Hypothalamus (tissue), 51 donors: ENCODE data around the gene KIF13A.
"Not testable (repeated sequence)": the region's sequence is repeated elsewhere in the genome, so short reads cannot be mapped to it uniquely, and the experiment has no call there.

Source experiments
- DNase-seq, 51 donors: peaks; one replicate each; lab custom pipeline; 2025; lab: John Stamatoyannopoulos, UW

KIF13A gene

DNA sequence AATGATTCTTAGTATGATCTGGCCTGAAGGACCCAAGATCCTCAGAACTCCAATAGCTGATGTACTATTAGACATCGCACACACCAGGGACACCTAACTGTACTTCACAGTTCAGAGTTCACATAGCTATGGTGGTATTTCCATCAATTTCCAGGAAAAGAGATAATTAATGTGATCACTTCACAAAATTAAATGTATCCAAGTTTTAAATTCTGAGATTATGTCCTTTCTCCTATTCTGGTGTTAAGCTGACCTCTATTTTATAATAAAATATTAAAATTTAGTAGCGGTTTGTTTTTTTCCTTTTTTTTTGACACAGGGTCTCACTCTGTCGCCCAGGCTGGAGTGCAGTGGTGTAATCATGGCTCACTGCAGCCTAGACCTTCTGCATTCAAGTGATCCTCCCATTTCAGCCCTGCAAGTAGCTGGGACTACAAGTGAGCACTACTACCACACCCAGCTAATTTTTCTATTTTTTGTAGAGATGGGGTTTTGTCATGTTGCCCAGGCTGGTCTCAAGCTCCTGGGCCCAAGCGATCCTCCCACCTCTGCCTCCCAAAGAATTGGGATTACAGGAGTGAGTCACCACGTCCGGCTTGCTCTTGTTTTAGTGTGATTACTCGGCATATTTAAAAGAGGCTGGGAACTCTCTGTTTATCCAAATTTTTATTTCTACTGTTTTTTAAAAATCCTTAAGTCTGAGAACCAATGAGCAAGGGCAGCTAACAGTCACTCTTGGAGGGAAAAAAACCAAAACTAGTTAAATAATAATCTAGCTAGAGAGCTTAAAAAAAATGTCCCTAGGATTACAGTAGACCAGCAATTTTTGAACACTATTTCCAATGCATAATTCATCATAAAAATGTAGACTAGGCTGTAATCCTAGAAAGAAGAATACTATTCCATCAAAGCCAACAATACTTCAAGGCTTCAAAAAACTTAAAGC is 16.0 kb downstream of the KIF13A start:
- no peak for DNase-seq

DNA sequence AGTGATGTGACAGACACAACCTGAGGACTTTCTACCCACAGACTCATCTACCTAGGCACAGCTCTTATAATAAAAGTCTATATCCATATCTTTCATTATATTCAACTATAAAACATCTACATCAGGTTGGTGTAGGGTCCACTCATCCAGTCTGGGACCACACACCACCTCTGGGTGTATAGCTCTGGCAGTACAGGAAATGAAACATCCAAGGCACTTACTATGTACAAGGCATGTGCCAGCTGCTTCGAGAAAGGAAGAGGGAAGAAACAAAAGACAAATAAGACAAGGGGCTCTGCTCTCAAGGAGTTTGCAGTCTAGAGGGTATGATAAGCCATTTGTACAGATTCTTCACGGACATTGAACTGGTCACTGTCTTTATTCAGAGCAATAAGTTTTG is 18.6 kb downstream of the KIF13A start:
- no peak for DNase-seq

DNA sequence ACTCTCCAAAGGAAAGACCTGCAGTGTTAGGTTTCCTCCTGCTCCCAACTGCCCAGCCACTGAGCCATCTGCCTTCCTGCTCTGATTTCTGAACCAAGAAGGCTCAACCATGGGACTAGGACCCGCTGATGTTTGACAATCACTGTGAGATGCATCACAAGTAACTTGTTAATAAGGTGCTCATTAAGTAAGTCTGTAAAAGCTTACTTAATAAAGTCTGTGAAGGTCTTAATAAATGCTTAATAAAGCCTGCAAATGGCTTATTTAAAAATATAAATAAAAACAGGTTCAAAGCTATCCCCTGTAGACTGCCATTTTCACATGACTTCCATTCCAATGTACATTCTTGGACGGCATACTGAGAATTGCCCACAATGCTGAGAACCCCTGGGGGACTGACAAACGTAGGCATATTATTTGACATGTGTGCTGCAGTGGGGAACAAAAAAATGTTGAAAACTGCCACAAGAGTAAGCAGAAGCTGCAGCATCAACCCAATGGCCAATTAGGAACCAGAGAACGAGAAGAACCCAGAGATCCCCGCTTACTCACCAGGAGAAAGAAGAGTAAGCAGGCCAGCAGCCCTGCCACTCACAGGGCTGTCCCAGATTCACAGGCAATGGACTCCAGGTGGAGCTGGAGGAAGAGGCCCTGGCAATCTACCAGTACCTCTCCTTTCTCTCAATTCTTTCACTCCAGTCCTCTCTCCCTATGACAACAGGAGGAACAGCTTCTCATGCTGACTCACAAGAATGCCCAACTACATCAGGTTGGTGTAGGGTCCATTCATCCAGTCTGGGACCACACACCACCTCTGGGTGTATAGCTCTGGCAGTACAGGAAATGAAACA is 19.5 kb downstream of the KIF13A start:
- no peak for DNase-seq

DNA sequence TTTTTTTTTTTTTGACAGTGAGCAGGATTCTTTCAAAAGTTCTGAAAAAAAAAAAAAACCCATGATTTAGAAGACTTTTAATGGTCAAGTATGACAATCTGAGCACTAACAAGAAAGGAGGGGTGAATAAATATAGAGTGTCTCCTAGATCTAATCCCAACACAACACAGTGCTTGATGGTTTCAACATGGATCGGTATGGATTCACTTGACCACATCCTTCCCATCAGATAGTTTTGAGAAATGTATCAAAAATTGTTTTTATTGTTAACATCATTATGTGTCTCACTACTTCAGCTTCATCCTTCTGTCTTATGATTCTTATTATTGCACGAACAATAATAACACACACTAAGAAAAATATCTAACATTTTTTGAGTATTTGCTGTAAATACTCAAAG is 21.0 kb downstream of the KIF13A start:
- no peak for DNase-seq

DNA sequence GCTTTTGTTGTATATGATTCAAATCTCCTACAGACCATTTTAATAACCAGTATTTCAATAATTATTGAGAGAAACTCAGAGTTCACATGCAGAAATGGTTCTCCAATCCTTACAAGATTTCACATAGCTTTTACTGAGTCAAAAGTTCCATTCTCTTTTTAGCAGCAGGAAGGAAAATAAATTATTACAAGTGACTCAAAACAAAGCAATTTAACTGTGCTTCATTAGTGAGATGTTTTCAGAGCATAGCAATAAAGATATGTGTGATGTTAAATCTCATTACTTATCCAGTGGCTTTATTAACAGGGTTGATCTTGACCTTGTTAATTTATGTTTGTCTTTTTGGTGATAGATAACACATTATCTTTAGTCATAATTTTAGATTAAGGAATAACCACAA is 22.0 kb downstream of the KIF13A start:
- no peak for DNase-seq

DNA sequence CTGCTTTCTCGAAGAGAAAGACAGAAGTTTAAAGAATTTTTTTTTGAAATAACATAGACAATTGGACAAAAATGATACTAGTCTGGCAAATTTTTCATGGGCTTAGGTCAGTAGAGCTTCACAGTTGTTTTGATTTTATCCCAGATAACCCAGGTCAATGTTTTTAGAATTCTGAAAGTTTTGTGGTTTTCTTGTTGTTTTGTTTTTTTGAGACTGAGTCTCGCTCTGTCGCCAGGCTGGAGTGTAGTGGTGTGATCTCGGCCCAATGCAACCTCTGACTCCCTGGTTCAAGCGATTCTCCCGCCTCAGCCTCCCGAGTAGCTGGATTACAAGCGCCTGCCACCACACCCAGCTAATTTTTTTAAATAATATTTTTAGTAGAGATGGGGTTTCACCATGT is 22.8 kb downstream of the KIF13A start:
- no peak for DNase-seq

DNA sequence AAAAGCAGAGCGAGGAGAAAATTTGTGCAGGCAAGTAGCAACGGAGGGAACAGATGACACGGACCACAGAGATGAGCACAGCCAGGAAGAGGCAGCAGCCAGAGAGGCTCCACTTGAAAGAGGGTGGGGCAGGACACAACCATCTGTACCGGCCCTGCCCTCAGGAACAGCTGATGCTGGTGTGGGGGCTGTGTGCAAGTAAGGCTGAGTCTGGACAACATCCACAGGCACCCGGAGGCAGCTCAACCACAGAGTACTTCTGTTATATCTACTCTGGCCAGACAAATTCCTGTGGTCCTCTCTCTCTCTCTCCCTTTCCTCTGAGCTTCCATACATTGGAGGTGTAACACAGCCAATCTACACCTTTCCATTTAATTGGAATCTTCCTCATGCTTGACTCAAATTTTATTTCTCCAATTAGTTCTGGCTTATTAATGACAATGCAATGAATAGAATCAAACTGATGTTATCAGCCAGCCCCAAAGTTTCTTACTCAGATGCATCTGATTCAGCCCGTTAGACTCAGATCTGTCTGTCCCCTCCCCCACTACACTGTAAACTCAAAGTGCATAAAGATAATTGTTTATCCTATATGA is 24.9 kb downstream of the KIF13A start:
- DNase-seq, result peak in 4 of 51 donors; percentile 6 to 17 (median 6)

DNA sequence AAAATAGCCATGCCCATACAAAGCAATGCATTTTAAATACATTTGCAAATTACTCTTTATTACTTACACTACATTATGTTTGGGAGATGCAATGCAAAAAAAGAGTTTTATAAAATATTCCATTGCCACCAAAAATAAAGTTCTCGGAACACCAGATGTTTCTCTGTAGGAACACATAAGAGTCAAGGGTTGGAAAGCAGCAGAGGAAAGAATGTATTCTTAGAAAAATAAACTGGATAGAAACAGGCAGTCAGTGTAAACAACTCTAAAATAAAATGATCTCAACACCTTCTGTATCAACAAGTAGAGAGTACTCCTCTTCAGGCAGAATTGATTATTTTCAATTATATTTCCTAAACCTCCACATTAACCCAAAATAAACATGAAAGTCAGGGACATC is 28.1 kb downstream of the KIF13A start:
- no peak for DNase-seq

DNA sequence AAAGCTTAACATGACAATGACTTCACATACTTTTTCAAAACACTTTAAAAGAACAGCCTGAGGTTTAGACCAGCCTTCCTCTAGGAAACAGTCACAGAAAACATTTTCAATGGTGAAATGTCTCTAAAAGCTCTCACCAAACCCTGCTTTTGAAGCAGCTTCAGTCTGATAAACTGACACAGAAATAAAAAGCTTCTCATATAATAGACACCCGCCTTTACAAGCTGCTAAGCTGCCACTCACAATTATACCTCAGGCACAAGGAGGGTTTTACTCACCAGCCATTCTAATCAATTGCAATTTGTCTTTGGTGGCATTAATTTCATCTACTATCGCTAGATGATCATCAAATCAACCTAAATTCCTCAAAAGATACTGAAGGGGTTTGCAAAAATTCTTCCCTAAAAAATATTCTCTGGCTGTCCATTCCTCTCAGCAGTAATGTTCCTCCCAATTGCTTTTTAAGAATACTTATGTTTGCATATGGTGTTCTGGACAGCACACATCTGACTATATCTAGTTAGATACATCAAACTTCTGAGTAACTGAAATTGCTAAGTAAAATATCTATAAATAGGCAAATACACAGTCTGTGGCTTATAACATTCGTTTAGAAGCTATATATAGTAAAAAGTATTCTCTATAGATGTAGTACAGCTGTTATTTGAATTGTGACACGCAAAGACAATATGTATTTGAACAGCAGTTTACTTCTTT is 29.4 kb downstream of the KIF13A start:
- no peak for DNase-seq

DNA sequence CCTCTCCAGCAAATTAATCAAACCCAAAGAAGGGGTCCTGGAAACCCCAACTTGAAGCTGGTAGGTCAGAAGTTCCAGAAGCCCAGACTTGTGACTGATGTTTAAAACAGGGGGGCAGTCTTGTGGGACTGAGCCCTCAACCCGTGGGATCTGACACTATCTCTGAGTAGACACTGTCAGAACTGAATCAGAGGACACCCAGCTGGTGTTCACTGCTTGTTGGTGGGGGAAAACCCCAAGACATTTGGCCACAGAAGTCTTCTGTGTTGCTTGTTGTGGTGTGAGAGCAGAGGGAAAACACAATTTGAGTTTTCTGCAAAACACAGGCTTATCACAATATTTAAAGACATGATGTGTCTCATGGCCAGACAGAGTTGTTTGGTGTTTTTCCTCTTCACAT is 29.9 kb downstream of the KIF13A start:
- DNase-seq, result no peak

DNA sequence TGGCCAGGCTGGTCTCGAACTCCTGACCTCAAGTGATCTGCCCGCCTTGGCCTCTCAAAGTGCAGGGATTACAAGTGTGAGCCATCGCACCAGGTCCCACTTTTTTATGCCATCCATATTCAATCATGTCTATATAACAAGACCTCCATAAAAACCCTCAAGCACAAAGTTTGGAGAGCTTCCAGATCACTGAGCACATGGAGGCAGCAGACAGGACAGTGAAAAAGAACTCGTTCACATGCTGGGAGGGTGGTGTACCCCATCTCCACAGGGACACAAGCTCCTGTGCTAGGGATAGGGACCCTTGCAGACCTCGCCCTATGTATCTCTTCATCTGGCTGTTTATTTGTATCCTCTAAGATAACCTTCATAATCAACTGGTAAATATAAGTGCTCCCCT is 30.3 kb downstream of the KIF13A start:
- no peak for DNase-seq

DNA sequence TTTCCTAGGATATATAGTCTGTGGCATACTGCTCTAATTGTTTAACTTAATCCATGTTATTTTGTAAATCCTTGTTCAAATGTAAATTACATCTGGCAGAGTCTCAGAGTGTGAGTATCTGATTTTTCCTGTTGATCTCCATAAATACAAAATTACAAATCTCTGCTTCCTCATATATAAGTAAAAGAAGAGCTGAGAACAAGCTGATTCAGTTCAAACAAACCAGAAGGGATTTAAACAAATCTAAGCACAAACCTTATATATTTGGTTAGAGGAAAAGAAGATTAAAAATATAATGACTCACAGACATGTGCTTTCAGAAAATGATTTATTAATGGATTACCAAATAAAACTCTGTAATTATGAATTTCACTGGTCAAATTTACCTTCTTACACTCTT is 37.3 kb downstream of the KIF13A start:
- no peak for DNase-seq

DNA sequence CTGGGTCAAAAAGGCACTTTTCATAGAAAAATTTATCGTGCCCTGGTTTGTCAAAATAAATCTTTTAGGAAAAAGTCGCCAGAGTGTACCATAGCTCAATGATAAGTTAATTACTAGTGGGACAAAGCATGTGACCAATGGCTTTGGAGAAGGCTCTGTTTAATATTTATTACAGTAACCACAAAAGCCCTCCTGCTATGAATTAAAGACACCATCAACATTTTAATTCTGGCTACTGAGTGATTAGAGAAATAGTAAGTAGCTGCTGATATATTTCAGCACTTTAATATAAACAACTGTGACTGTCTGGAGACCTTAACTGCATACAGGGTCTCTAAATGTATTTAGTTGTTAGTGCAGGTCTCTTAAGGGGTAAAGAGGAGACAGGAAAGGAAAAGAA is 38.3 kb downstream of the KIF13A start:
- no peak for DNase-seq

DNA sequence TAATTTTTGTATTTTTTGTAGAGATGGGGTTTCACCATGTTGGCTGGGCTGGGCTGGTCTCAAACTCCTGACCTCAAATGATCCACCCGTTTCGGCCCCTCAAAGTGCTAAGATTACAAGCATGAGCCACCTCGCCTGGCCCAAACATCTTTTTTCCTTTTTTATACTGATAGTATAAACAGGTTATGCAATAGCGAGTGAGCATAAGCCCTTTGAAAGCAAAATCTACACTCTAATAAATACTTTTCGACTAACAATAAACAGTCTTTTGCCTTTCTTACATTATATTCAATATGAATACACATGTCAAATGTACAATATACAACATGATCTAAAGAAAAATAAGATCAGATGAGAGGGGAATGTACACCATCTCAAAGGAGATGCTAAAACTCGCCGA is 38.7 kb downstream of the KIF13A start:
- no peak for DNase-seq

DNA sequence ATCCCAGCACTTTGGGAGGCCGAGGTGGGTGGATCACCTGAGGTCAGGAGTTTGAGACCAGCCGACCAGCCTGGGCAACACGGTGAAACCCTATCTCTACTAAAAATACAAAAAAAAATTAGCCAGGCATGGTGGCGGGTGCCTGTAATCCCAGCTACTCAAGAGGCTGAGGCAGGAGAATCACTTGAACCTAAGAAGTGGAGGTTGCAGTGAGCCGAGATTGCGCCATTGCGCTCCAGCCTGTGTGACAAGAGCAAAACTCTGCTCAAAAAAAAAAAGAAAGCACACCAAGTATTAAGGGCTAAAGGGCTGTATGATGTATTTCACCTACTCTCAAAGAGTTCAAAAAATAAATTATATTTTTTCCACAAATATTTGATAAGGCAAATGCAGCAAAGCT is 39.9 kb downstream of the KIF13A start:
- not testable (repeated sequence) for DNase-seq

DNA sequence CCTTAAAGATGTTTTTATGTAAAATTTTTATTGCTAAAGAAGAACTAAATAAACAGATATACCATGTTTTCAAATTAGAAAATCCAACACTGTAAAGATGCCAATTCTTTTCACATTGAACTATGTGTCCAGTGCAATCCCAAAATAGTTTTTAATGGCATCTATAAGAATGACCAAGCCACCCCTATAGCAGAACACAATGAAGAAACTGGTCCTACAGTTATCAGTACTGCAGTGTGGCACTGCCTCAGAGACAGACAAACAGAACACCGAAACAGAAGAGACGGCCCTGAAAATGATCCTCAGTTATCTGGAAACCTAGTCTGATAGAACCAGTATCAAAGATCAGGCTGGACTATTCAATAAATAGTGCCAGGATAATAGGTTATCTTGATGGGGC is 41.9 kb downstream of the KIF13A start:
- DNase-seq, result no peak

DNA sequence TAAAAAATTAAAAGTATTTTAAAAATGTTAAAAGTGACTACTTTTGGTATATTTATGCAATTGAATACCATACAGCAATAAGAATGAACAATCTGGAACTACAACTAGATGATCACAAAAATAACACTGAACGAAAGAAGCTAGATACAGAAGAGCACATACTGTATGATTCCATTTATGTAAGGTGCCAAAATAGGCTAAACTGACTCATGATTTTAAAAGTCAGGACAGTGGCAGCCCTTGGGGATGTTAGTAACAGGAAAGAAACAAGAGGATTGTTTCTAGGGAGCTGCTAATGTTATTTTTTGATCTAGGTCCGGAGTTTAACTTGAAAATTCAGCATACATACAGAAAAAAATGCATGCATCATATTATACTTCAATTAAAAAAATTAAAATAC is 42.3 kb downstream of the KIF13A start:
- DNase-seq, result no peak

DNA sequence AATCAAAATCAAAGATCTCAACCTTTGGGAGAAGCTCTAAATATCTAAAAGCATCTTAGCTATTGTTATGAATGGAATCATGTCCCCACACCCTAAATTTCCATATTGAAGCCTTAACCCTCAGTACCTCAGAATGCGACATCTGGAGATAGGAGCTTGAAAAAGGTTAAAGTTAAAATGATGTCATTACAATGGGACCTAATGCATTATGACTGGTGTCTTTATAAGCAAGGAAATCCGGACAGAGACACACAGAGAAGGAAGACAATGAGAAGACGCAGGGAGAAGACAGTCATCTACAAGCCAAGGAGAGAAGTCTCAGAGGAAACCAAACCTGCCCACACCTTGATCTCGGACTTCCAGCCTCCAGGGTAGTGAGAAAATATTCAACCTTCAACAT is 46.1 kb downstream of the KIF13A start:
- no peak for DNase-seq

DNA sequence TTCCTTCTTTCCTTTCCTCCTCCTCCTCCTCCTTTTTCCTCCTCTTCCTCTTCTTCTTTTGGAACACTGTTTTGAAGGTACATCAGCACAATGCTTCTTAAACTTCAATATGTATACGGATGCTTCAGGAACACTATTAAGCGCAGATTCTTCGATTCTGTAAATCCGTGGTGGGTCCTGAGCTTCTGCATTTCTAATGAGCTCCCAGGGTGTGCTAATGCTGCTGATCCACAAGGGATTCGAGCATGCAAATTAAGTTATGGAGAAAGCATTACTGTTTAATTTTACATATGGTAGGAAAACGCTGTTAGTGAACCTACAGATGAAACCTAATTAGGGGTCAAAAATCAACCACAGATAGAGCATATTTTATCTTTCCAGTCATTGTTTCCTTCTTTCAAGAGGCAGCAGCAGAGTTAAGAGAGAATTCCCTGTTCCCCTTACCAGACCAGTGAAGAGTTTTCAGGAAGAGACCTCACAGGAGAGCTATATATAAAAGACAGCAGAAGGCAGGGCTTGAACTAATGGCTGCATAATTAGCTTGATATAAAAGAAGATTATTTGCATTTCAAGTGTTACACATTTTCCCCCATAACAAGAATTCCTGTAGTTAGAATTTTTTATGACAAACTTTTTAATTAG is 47.2 kb downstream of the KIF13A start:
- DNase-seq, result no peak

DNA sequence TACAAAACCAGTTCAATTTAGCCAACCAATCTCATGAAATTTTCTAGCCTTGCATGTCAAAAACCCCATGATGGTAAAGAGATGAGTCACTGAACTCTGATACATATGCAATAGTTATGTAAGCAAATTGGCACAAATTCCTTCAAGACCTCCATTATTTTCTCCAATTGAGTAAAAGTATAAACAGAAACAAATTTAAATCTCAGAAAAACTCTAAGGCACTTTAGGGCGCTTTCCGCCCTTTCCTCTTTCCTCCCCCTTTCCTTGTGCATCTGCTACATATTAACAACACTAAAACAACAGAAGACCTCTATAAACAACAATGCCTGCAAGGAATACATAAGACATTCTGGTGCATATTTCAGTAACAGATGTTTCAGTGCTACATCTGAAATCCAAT is 48.5 kb downstream of the KIF13A start:
- no peak for DNase-seq
